HCT116 (cell line): ENCODE results near the gene LINC00305.

Source experiments
- CTCF ChIP-seq, 3 experiments: fragments of 200-600 bp in 1 of 3; sonication (generic) in 1 of 3; IDR thresholded peaks in 2 of 3; conservative IDR thresholded peaks in 1 of 3; 2 replicates each; pipeline ENCODE4 v1.5.1; 2012 to 2017; ENCODE audit warnings: low read depth in 2 of 3, low read length in 2 of 3, antibody characterized with exemption in 1 of 3, borderline replicate concordance in 1 of 3, control low read depth in 1 of 3, mild to moderate bottlenecking in 1 of 3, mixed read lengths in 1 of 3, mixed run types in 1 of 3, moderate library complexity in 1 of 3; ENCODE audit not compliant: insufficient read depth in 1 of 3
- EGR1 ChIP-seq: IDR thresholded peaks from 2 replicates; pipeline ENCODE4 v1.6.1; 2012; ENCODE audit warnings: low read depth
- EZH2 ChIP-seq: fragments of 200-600 bp; sonication (generic); IDR thresholded peaks from 2 replicates; pipeline ENCODE4 v1.6.1; 2017; ENCODE audit warnings: antibody characterized with exemption, mixed run types
- JUND ChIP-seq: IDR thresholded peaks from 2 replicates; pipeline ENCODE4 v1.6.1; 2012
- POLR2A ChIP-seq: IDR thresholded peaks from 2 replicates; pipeline ENCODE4 v1.7.0; 2011; ENCODE audit warnings: borderline replicate concordance; ENCODE audit not compliant: insufficient read depth, insufficient read length; ENCODE audit errors: extremely low read depth
- POLR2AphosphoS5 ChIP-seq: IDR thresholded peaks from 2 replicates; pipeline ENCODE4 v1.6.1; 2011; ENCODE audit warnings: mild to moderate bottlenecking, low read depth, low read length, moderate library complexity
- RAD21 ChIP-seq: IDR thresholded peaks from 2 replicates; pipeline ENCODE4 v1.6.1; 2012; ENCODE audit warnings: low read depth, mild to moderate bottlenecking
- SIN3A ChIP-seq: IDR thresholded peaks from 2 replicates; pipeline ENCODE4 v1.6.1; 2012; ENCODE audit warnings: low read depth
- SP1 ChIP-seq: IDR thresholded peaks from 2 replicates; pipeline ENCODE4 v1.6.1; 2012; ENCODE audit warnings: low read depth
- TCF7L2 ChIP-seq: IDR thresholded peaks from 2 replicates; pipeline ENCODE4 v1.7.0; 2011; ENCODE audit warnings: borderline replicate concordance, inconsistent platforms; ENCODE audit not compliant: insufficient read depth, insufficient read length; ENCODE audit errors: extremely low read depth
- YY1 ChIP-seq: IDR thresholded peaks from 2 replicates; pipeline ENCODE4 v1.6.1; 2011; ENCODE audit warnings: low read length, low read depth, moderate library complexity, mild to moderate bottlenecking; ENCODE audit not compliant: insufficient replicate concordance; ENCODE audit errors: extremely low read depth

- TF ChIP-seq POLR2A: no peak
- TF ChIP-seq EZH2: no peak
- no peak for TF ChIP-seq CTCF (IDR thresholded peaks at IDR 0.05 in 2 of 3, conservative IDR thresholded peaks at IDR 0.05 in 1 of 3; ENCODE audit: borderline replicate concordance in 1 of 3, insufficient read depth in 1 of 3, low read depth in 2 of 3, low read length in 2 of 3)
- TF ChIP-seq POLR2AphosphoS5: no peak
- no peak for TF ChIP-seq SIN3A
- TF ChIP-seq TCF7L2: no peak
- TF ChIP-seq JUND: no peak
- TF ChIP-seq SP1: no peak
- no peak for TF ChIP-seq EGR1
- no peak for TF ChIP-seq RAD21
- no peak for TF ChIP-seq YY1
These were observed 11.0 kb downstream of the LINC00305 start for GRCh38 chr18:64137914-64138313.
